Thymus (tissue), 11 donors: ENCODE data around the gene TRPM1. TPM values are rescaled to one million over a fixed set of nuclear protein-coding genes. Genes with fewer than 3 reads are reported as not detected.

ENCODE experiments used
- DNase-seq, 9 donors: peaks; one replicate each; pipeline ENCODE4 v3.0.0-alpha.2; 2013; ENCODE audit warnings: low spot score in 9 of 9, low read depth in 6 of 9, missing footprints in 1 of 9
- H3K27ac ChIP-seq, 2 donors: one replicate each; pipeline ENCODE4 v1.5.1; 2013; ENCODE audit warnings: control low read depth in 1 of 2, low read depth in 1 of 2, low read length in 1 of 2, mild to moderate bottlenecking in 1 of 2, moderate library complexity in 1 of 2
- H3K27me3 ChIP-seq, 2 donors: one replicate each; pipeline ENCODE4 v1.5.1; 2013; ENCODE audit warnings: low read length in 1 of 2; ENCODE audit not compliant: control insufficient read depth in 2 of 2, insufficient read depth in 1 of 2
- H3K36me3 ChIP-seq, 2 donors: one replicate each; pipeline ENCODE4 v1.5.1; 2013; ENCODE audit warnings: low read length in 1 of 2, mild to moderate bottlenecking in 1 of 2, moderate library complexity in 1 of 2; ENCODE audit not compliant: control insufficient read depth in 2 of 2, insufficient read depth in 2 of 2
- H3K4me1 ChIP-seq, 2 donors: one replicate each; pipeline ENCODE4 v1.5.1; 2013; ENCODE audit warnings: low read length in 2 of 2; ENCODE audit not compliant: control insufficient read depth in 2 of 2, insufficient read depth in 2 of 2
- H3K4me3 ChIP-seq, 2 donors: one replicate each; pipeline ENCODE4 v1.5.1; 2013; ENCODE audit warnings: low read length in 2 of 2, control low read depth in 1 of 2, mild to moderate bottlenecking in 1 of 2
- H3K9me3 ChIP-seq, 2 donors: one replicate each; pipeline ENCODE4 v1.5.1; 2013; ENCODE audit warnings: low read length in 1 of 2, mild to moderate bottlenecking in 1 of 2; ENCODE audit not compliant: control insufficient read depth in 2 of 2, insufficient read depth in 1 of 2
- WGBS: extraction: QIAGEN DNeasy Blood & Tissue Kit; methylation state at CpG from one replicate; pipeline ENCODE4 v1.1.7; 2013; 5-methylcytosine and 5-hydroxymethylcytosine counted together
- polyA plus RNA-seq: library from polyadenylated mRNA; stranded (reverse); fragments of 200-250 nt; gene quantifications from one replicate; pipeline ENCODE4 v1.2.3, GENCODE V29; 2013
- total RNA-seq: library from RNA; stranded (reverse); fragments of 120-200 nt; gene quantifications from one replicate; pipeline ENCODE4 v1.2.4, GENCODE V29; 2013
- donor health status: healthy.

TRPM1 gene
- total and polyA plus RNA-seq, 2 donors = 0.02 to 0.09 TPM

DNA sequence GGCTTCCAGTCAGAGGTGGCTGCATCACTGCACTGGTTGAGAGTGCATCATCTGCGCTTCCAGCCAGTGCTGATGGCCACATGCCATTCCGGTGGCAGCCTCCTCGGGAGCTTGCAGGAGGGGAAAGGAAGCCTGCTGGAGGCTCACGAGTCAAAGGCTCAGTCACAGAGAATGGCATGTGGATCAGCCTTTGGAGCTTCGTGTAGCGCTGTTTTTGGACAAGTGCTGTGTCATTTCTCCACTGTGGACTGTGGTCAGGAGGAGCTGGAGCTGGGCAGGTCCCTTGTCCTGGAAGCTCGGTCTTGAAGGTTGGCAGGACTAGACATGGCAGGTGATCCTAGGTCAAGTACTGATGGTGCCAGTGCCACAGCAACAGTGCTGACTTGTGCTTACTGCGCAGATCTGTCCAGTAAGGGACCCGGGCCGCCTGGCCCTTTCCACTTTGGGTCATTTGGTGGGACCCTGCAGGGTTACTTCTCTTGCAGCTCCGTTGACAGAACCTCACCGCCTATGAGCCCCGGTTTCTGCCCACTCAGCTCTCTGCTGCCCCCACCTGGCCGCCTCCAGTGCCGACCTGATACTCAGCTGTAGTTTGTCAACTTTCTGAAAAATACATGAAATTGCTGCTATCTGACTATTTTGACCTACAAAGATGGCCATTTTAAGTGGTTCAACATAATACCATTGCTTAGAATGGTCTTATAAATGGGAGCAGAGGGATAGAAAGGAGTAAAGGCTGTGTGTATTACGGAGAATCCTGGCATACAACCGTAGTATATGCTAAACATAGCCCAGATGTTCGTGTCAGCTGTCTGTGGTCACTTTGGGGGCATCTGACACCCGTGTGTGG lies 27.6 kb upstream of the TRPM1 start:
- DNase-seq = peak in 8 of 9 donors; percentile 53 to 87 (median 67)
- no peak overlapping the region for H3K27ac ChIP-seq
- WGBS = 40% methylated on average over 19 of the region's 19 CpGs
- no peak overlapping the region for H3K4me3 ChIP-seq
- no peaks in the 10 kb centered on the region for H3K9me3 ChIP-seq
- peaks cover 11 to 25% of the 10 kb centered on the region in 2 donors for H3K4me1 ChIP-seq
- no peaks in the 10 kb centered on the region for H3K36me3 ChIP-seq
- H3K27me3 ChIP-seq = no peaks in the 10 kb centered on the region

DNA sequence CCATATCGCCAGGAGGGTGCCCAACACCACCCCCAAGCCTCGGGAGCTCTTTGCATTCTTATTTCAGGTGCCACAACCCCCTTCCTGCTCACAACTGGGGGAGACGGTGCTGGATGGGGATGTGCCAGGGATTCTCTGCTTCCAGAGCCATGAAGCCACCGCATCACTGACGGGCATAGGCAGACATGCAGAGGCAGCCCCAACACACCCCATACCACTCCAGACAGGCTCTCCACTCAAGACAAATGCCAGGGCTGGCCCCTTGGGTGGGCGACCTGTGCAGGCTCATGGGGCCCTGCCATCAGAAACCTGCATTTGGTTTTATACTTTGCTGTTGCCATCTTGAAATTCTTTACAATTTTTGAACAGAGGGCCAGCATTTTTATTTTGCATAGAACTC lies 27.0 kb upstream of the TRPM1 start:
- WGBS = 76% methylated on average over 6 of the region's 6 CpGs
- peaks cover 11 to 25% of the 10 kb centered on the region in 2 donors for H3K4me1 ChIP-seq
- no peak overlapping the region for H3K27ac ChIP-seq
- DNase-seq = no peak
- no peak overlapping the region for H3K4me3 ChIP-seq
- no peaks in the 10 kb centered on the region for H3K36me3 ChIP-seq
- no peaks in the 10 kb centered on the region for H3K27me3 ChIP-seq
- no peaks in the 10 kb centered on the region for H3K9me3 ChIP-seq

DNA sequence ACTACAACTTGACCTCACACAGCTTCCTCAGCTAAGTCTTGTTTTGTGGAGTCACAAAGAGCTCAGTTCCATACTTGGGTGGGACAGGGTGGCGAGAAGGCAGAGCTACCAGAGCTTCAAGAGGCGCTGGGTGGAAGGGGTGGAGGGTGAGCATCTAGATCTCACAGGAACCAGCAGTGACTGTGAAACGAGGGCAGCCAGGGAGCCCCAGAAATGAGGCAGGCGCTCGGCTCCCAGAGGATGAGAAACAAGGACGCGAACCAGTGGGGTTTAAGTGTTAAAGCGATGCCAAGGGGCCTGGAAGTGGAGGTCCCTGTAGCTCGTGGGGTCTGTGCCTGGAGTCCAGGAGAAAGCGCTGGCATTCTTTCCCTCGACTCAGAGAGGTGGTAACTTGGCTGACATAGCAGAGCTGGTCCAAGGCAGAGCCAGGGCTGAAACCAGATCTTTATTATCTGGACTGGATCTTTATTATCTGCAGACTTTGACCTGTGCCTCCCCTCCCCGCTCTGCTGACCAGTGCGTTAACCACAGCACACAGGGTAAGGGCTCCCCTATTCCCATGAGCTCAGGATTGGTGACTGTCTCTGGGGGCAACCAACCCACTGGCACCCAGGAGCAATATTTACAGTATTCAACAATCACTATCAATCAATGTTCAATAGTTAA lies 26.2 kb upstream of the TRPM1 start:
- Histone ChIP-seq H3K4me3 (no peak overlapping the region), H3K36me3 (no peaks in the 10 kb centered on the region), H3K4me1 (peaks cover 11 to 25% of the 10 kb centered on the region in 2 donors), H3K9me3 (no peaks in the 10 kb centered on the region), H3K27ac (no peak overlapping the region), H3K27me3 (no peaks in the 10 kb centered on the region)
- no peak for DNase-seq
- 88% methylated on average over 13 of the region's 13 CpGs for WGBS

- 96% methylated on average over 8 of the region's 8 CpGs for WGBS
- Histone ChIP-seq H3K27me3 (no peaks in the 10 kb centered on the region), H3K4me3 (no peak overlapping the region), H3K9me3 (no peaks in the 10 kb centered on the region), H3K36me3 (no peaks in the 10 kb centered on the region), H3K27ac (no peak overlapping the region), H3K4me1 (peaks cover 11 to 19% of the 10 kb centered on the region in 2 donors)
- DNase-seq = no peak
Measured at GRCh38 chr15:31125061-31125460, 23.5 kb upstream of the TRPM1 start.

DNA sequence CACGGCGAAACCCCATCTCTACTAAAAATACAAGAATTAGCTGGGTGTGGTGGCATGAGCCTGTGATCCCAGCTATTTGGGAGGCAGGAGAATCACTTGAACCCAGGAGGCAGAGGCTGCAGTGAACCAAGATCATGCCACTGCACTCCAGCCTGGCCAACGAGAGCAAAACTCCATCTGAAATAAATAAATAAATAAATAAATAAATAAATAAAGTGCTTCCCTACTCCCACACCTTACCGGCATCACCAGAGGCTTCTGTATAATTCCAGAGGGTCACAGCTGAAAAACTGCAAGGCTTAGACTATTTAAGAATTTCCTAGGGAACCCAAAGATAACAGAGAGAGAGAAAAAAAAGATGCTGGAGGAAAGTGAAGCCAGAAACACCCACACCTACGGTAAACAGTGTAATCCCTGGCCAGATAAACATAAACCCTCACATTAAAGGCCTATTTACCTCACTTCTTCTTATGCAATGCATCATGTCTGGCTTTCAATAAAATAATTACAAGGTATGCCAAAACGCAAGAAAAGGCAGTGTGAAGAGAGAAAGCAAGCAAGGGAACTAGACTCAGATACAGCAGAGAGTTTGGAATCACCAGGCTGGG lies 15.0 kb upstream of the TRPM1 start:
- H3K4me3 ChIP-seq = no peak overlapping the region
- WGBS = 76% methylated on average over 6 of the region's 6 CpGs
- no peak for DNase-seq
- no peaks in the 10 kb centered on the region for H3K9me3 ChIP-seq
- no peaks in the 10 kb centered on the region for H3K36me3 ChIP-seq
- H3K27ac ChIP-seq = no peak overlapping the region
- H3K4me1 ChIP-seq = no peaks in the 10 kb centered on the region
- no peaks in the 10 kb centered on the region for H3K27me3 ChIP-seq

- no peaks in the 10 kb centered on the region for H3K36me3 ChIP-seq
- H3K4me3 ChIP-seq = no peak overlapping the region
- H3K27ac ChIP-seq = no peak overlapping the region
- no peaks in the 10 kb centered on the region for H3K9me3 ChIP-seq
- no peak for DNase-seq
- WGBS = 86% methylated on average over 5 of the region's 5 CpGs
- peaks cover 0 to 3% of the 10 kb centered on the region in 2 donors for H3K4me1 ChIP-seq
- H3K27me3 ChIP-seq = no peaks in the 10 kb centered on the region
Measured at GRCh38 chr15:31111091-31111647, 9.6 kb upstream of the TRPM1 start.

GRCh38 chr15:31108836-31109235 lies 7.3 kb upstream of the TRPM1 start:
- WGBS = 97% methylated on average over 4 of the region's 4 CpGs
- Histone ChIP-seq H3K27me3 (no peaks in the 10 kb centered on the region), H3K4me3 (no peak overlapping the region), H3K4me1 (peaks cover 0 to 3% of the 10 kb centered on the region in 2 donors), H3K9me3 (no peaks in the 10 kb centered on the region), H3K27ac (no peak overlapping the region), H3K36me3 (no peaks in the 10 kb centered on the region)
- DNase-seq = no peak

DNA sequence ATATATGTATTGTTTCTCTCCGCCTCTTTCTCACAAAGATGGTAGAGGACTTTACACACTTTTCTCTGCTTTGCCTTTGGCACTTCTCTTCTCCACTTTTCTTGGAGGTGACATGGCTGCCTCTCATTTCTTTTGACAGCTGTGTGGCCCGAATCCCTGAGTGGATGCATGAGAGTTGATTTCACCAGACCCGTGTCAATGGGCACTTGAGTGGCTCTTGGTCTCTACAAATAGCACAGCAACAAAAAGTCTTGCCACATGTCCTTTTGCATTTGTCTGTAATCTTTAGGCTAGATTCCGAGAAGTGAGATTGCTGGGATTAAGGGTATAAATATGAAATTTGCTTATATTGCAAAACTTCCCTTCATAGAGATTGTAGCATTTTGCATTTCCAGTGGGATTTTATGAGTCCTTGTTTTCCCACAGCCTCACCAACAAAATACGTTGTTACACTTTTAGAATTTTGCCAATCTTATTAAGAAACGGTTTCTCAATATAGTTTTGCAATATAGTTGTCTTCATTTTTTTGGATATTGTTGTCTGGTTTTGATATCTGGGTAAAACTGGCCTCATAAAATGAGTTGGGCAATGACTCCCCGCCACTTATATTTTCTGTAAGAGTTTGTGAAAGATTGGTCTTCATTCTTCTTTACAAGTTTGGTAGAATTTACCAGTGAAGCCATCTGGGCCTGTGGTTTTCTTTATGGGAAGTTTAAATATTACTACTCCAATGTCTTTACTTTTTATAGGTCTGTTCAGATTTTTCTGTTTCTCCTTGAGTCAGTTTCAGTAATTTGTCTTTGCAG lies 5.2 kb upstream of the TRPM1 start:
- no peak overlapping the region for H3K4me3 ChIP-seq
- no peaks in the 10 kb centered on the region for H3K27me3 ChIP-seq
- H3K36me3 ChIP-seq = no peaks in the 10 kb centered on the region
- DNase-seq = no peak
- no peak overlapping the region for H3K27ac ChIP-seq
- H3K4me1 ChIP-seq = peaks cover 0 to 3% of the 10 kb centered on the region in 2 donors
- WGBS = 96% methylated on average over 7 of the region's 7 CpGs
- no peaks in the 10 kb centered on the region for H3K9me3 ChIP-seq
